DOHH2 (cell line): ENCODE data around the gene STXBP4.

ENCODE experiments used
- H3F3A ChIP-seq: fragments of 200-600 bp; sonication (generic), shearing (Covaris generic); 2 replicates; pipeline ENCODE4 v1.6.0; 2016; ENCODE audit warnings: antibody characterized with exemption, mild to moderate bottlenecking; ENCODE audit not compliant: control insufficient read depth, insufficient read depth
- H3K27ac ChIP-seq: fragments of 200-600 bp; sonication (generic); 2 replicates; pipeline ENCODE4 v1.5.1; 2014; ENCODE audit warnings: low read depth, mild to moderate bottlenecking, low read length, moderate library complexity
- H3K27me3 ChIP-seq: fragments of 200-600 bp; sonication (generic); 2 replicates; pipeline ENCODE4 v1.6.1; 2014; ENCODE audit warnings: mild to moderate bottlenecking, low read length, mixed read lengths; ENCODE audit not compliant: control insufficient read depth
- H3K36me3 ChIP-seq: fragments of 200-600 bp; sonication (generic); 2 replicates; pipeline ENCODE4 v1.6.1; 2014; ENCODE audit warnings: mild to moderate bottlenecking, low read length, moderate library complexity, mixed read lengths; ENCODE audit not compliant: control insufficient read depth
- H3K4me1 ChIP-seq: fragments of 200-600 bp; sonication (generic); 2 replicates; pipeline ENCODE4 v1.6.1; 2014; ENCODE audit warnings: mild to moderate bottlenecking, low read length, mixed read lengths; ENCODE audit not compliant: control insufficient read depth
- H3K4me2 ChIP-seq: fragments of 200-600 bp; sonication (generic); 2 replicates; pipeline ENCODE4 v1.6.0; 2014; ENCODE audit warnings: mild to moderate bottlenecking, low read length, moderate library complexity
- H3K4me3 ChIP-seq: fragments of 200-600 bp; sonication (generic); 2 replicates; pipeline ENCODE4 v1.5.1; 2014; ENCODE audit warnings: mild to moderate bottlenecking, low read length, mixed read lengths
- H3K79me2 ChIP-seq: fragments of 200-600 bp; sonication (generic); 2 replicates; pipeline ENCODE4 v1.6.1; 2014; ENCODE audit warnings: mild to moderate bottlenecking, low read length, mixed read lengths; ENCODE audit not compliant: control insufficient read depth
- H3K9me2 ChIP-seq: fragments of 200-600 bp; sonication (generic); replicated peaks from 2 replicates; pipeline ENCODE4 v1.6.1; 2014; ENCODE audit warnings: mild to moderate bottlenecking, low read length, mixed read lengths; ENCODE audit not compliant: control insufficient read depth
- H3K9me3 ChIP-seq: fragments of 200-600 bp; sonication (generic); 2 replicates; pipeline ENCODE4 v1.6.1; 2014; ENCODE audit warnings: antibody characterized with exemption, low read length, mixed read lengths; ENCODE audit not compliant: control insufficient read depth, insufficient read depth
- H4K20me1 ChIP-seq: fragments of 200-600 bp; sonication (generic); 2 replicates; pipeline ENCODE4 v1.6.0; 2014; ENCODE audit warnings: low read depth, mild to moderate bottlenecking, antibody characterized with exemption, low read length, moderate library complexity; ENCODE audit not compliant: control insufficient read depth, insufficient read depth
- CTCF ChIP-seq: fragments of 200-600 bp; sonication (generic); IDR thresholded peaks from one replicate; pipeline ENCODE4 v1.5.1; 2014; ENCODE audit warnings: antibody characterized with exemption, mild to moderate bottlenecking, low read depth, low read length; ENCODE audit not compliant: poor library complexity, severe bottlenecking
- EZH2phosphoT487 ChIP-seq: fragments of 200-600 bp; sonication (generic); IDR thresholded peaks from 2 replicates; pipeline ENCODE4 v1.6.1; 2017; ENCODE audit warnings: borderline replicate concordance, mild to moderate bottlenecking, antibody characterized with exemption, low read length, moderate library complexity, mixed read lengths

Gene STXBP4

GRCh38 chr17:54969658-54970572, 1.4 kb downstream of the STXBP4 start:
- Histone ChIP-seq H3K9me2 (no peaks in the 10 kb centered on the region), H3F3A (no peaks in the 10 kb centered on the region), H3K9me3 (no peaks in the 10 kb centered on the region), H3K4me2 (peak overlapping the region; percentile 96), H3K27ac (no peak overlapping the region), H3K4me1 (peaks cover 29% of the 10 kb centered on the region), H4K20me1 (no peaks in the 10 kb centered on the region; the same call in 1 of the 2 replicates), H3K36me3 (peaks cover 18% of the 10 kb centered on the region), H3K79me2 (peaks cover 77% of the 10 kb centered on the region), H3K27me3 (no peaks in the 10 kb centered on the region), H3K4me3 (peak overlapping the region; percentile 97)
- TF ChIP-seq CTCF, result no peak
- no peak for TF ChIP-seq EZH2phosphoT487

GRCh38 chr17:54971147-54971546, 2.6 kb downstream of the STXBP4 start:
- Histone ChIP-seq H3K9me2 (no peaks in the 10 kb centered on the region), H4K20me1 (no peaks in the 10 kb centered on the region; the same call in 1 of the 2 replicates), H3K4me3 (no peak overlapping the region), H3K27ac (no peak overlapping the region), H3K4me1 (peaks cover 26% of the 10 kb centered on the region), H3K9me3 (no peaks in the 10 kb centered on the region), H3K79me2 (peaks cover 65% of the 10 kb centered on the region), H3K27me3 (no peaks in the 10 kb centered on the region), H3F3A (no peaks in the 10 kb centered on the region), H3K36me3 (peaks cover 7% of the 10 kb centered on the region), H3K4me2 (no peak overlapping the region)
- TF ChIP-seq EZH2phosphoT487 (no peak), CTCF (no peak)

GRCh38 chr17:54971901-54972300, 3.3 kb downstream of the STXBP4 start:
- no peak overlapping the region for H3K27ac ChIP-seq
- peaks cover 18% of the 10 kb centered on the region for H3K4me1 ChIP-seq
- no peak overlapping the region for H3K4me2 ChIP-seq
- peaks cover 4% of the 10 kb centered on the region; the same call in 1 of the 2 replicates for H3K36me3 ChIP-seq
- H3K9me2 ChIP-seq, result no peaks in the 10 kb centered on the region
- no peaks in the 10 kb centered on the region; the same call in 1 of the 2 replicates for H4K20me1 ChIP-seq
- H3K9me3 ChIP-seq, result no peaks in the 10 kb centered on the region
- H3K79me2 ChIP-seq, result peaks cover 60% of the 10 kb centered on the region
- no peaks in the 10 kb centered on the region for H3K27me3 ChIP-seq
- no peak overlapping the region for H3K4me3 ChIP-seq
- TF ChIP-seq CTCF (no peak), EZH2phosphoT487 (no peak)
- H3F3A ChIP-seq, result no peaks in the 10 kb centered on the region
